CD4-positive, alpha-beta T cell (primary cell): Measurements from ENCODE around the gene GTF2A1. TPM values are rescaled to one million over a fixed set of nuclear protein-coding genes. Genes with fewer than 3 reads are reported as not detected.
"Not testable (repeated sequence)": the region's sequence is repeated elsewhere in the genome, so short reads cannot be mapped to it uniquely, and the experiment has no call there.

Experiments
- ATAC-seq: fragments of 200-7000 bp; cut with Tn5 transposase; one replicate; pipeline ENCODE4 v1.10.0; 2022; ENCODE audit warnings: mild to moderate bottlenecking; ENCODE audit not compliant: poor library complexity
- CTCF ChIA-PET: fragments of 350-600 bp; sonication (Branson Sonifier 250); formaldehyde crosslinking; loops from one replicate; lab custom pipeline; 2021; ENCODE audit warnings: antibody characterized with exemption, inconsistent platforms; lab: Charles Lee
- POLR2A ChIA-PET: fragments of 350-600 bp; sonication (Branson Sonifier 250); formaldehyde crosslinking; loops from one replicate; lab custom pipeline; 2021; ENCODE audit warnings: antibody characterized with exemption, inconsistent platforms; lab: Charles Lee
- DNase-seq, 14 experiments: peaks; one replicate each; pipeline ENCODE4 v3.0.0-alpha.2; 2013 to 2020; ENCODE audit warnings: mixed read lengths in 2 of 14
- H3K27ac ChIP-seq, 2 donors: one replicate each; pipeline versions ENCODE4 v1.5.1 to v1.7.0; 2013; ENCODE audit warnings: low read length in 2 of 2, low read depth in 1 of 2, mild to moderate bottlenecking in 1 of 2
- H3K27me3 ChIP-seq, 2 experiments: 1 replicate in 1 of 2; 2 replicates in 1 of 2; pipeline versions ENCODE4 v1.6.1 to v1.7.0; 2013; ENCODE audit warnings: low read length in 2 of 2, control low read depth in 1 of 2, mild to moderate bottlenecking in 1 of 2, moderate library complexity in 1 of 2; ENCODE audit not compliant: insufficient read depth in 2 of 2, control insufficient read depth in 1 of 2
- H3K36me3 ChIP-seq: one replicate; pipeline ENCODE4 v1.6.1; 2013; ENCODE audit warnings: low read length, control low read depth; ENCODE audit not compliant: insufficient read depth
- H3K4me1 ChIP-seq: one replicate; pipeline ENCODE4 v1.6.1; 2013; ENCODE audit warnings: low read length, control low read depth; ENCODE audit not compliant: insufficient read depth
- H3K4me3 ChIP-seq: one replicate; pipeline ENCODE4 v1.5.1; 2013; ENCODE audit warnings: mild to moderate bottlenecking, low read length, moderate library complexity
- H3K9me3 ChIP-seq, 2 experiments: 1 replicate in 1 of 2; 2 replicates in 1 of 2; pipeline versions ENCODE4 v1.6.1 to v1.7.0; 2013; ENCODE audit warnings: low read length in 2 of 2, mild to moderate bottlenecking in 2 of 2, control low read depth in 1 of 2, moderate library complexity in 1 of 2; ENCODE audit not compliant: control insufficient read depth in 1 of 2, insufficient read depth in 1 of 2
- H3K27ac Mint-ChIP-seq: one replicate; pipeline ENCODE4 v1.8.0; 2020; ENCODE audit warnings: mixed read lengths
- H3K27me3 Mint-ChIP-seq: one replicate; pipeline ENCODE4 v1.8.0; 2021; ENCODE audit warnings: mixed read lengths
- H3K36me3 Mint-ChIP-seq: one replicate; pipeline ENCODE4 v1.8.0; 2021; ENCODE audit warnings: low read depth, mixed read lengths
- H3K4me1 Mint-ChIP-seq: one replicate; pipeline ENCODE4 v1.8.0; 2021; ENCODE audit warnings: low read depth, mixed read lengths
- H3K4me3 Mint-ChIP-seq: one replicate; pipeline ENCODE4 v1.8.0; 2020; ENCODE audit warnings: mild to moderate bottlenecking, mixed read lengths
- H3K9me3 Mint-ChIP-seq: one replicate; pipeline ENCODE4 v1.8.0; 2020; ENCODE audit warnings: mixed read lengths
- CTCF ChIP-seq: fragments of 200-600 bp; IDR thresholded peaks from one replicate; pipeline ENCODE4 v1.8.0; 2022; ENCODE audit warnings: antibody characterized with exemption, mild to moderate bottlenecking
- intact Hi-C, 2 experiments: fragments of 100-400 bp; cut with DNase I in 1 of 2; cut with micrococcal nuclease in 1 of 2; formaldehyde crosslinking; loops; one replicate each; pipeline versions ENCODE4 v1.15.1 to v1.9.0; 2023 to 2025; cut with DNase I, micrococcal nuclease
- total RNA-seq, 174 experiments: library from RNA in 2 of 174; stranded (reverse) in 2 of 174; gene quantifications; one replicate each; pipeline ENCODE4 v1.2.3 and lab custom pipeline; 2021 to 2026

The GTF2A1 gene
- total RNA-seq, 2 experiments from 2014 or later: 11.5 to 12.8 TPM

GRCh38 chr14:81243499-81243898 is 22.7 kb upstream of the GTF2A1 start:
- H3K36me3 ChIP-seq: no peaks in the 10 kb centered on the region
- ATAC-seq (no peak), DNase-seq (no peak)
- H3K4me1 Mint-ChIP-seq: no peaks in the 10 kb centered on the region
- H3K4me3 ChIP-seq: no peak overlapping the region
- POLR2A ChIA-PET: interaction anchor here (1.0 kb wide), 1 partner anchor 9 kb away, joined by 3 read pairs; no protein-coding TSS in a partner anchor
- no peak overlapping the region for H3K27ac Mint-ChIP-seq
- peaks cover 0 to 4% of the 10 kb centered on the region in 2 experiments for H3K27me3 ChIP-seq
- no peaks in the 10 kb centered on the region for H3K27me3 Mint-ChIP-seq
- no peaks in the 10 kb centered on the region for H3K4me1 ChIP-seq
- peaks cover 7% of the 10 kb centered on the region for H3K9me3 Mint-ChIP-seq
- H3K27ac ChIP-seq: no peak overlapping the region
- no peaks in the 10 kb centered on the region for H3K36me3 Mint-ChIP-seq
- peaks cover 0 to 17% of the 10 kb centered on the region in 2 experiments for H3K9me3 ChIP-seq
- no peak for TF ChIP-seq CTCF
- H3K4me3 Mint-ChIP-seq: no peak overlapping the region
- intact Hi-C loops: no loop called here
- CTCF ChIA-PET: no interaction called here

- H3K4me3 Mint-ChIP-seq, H3K27me3 Mint-ChIP-seq, H3K4me1 ChIP-seq, H3K27ac ChIP-seq, H3K27ac Mint-ChIP-seq, DNase-seq, H3K36me3 ChIP-seq, ATAC-seq, H3K4me3 ChIP-seq, H3K4me1 Mint-ChIP-seq, CTCF ChIA-PET, H3K9me3 Mint-ChIP-seq, H3K36me3 Mint-ChIP-seq, H3K27me3 ChIP-seq, POLR2A ChIA-PET: not testable (repeated sequence)
- peaks cover 0 to 11% of the 10 kb centered on the region in 2 experiments for H3K9me3 ChIP-seq
- intact Hi-C loops: loop anchor here in 1 of 2 experiments (10.0 kb wide), 1 partner anchor 242 kb away; no protein-coding TSS in a partner anchor
These were observed 16.1 kb upstream of the GTF2A1 start for GRCh38 chr14:81236849-81237248.

- no peak for ATAC-seq
- no peak overlapping the region for H3K4me3 ChIP-seq
- Mint-ChIP-seq H3K27ac (no peak overlapping the region), H3K4me1 (no peaks in the 10 kb centered on the region), H3K36me3 (no peaks in the 10 kb centered on the region), H3K27me3 (no peaks in the 10 kb centered on the region), H3K4me3 (no peak overlapping the region), H3K9me3 (no peaks in the 10 kb centered on the region)
- DNase-seq: no peak
- no peaks in the 10 kb centered on the region for H3K36me3 ChIP-seq
- H3K4me1 ChIP-seq: no peaks in the 10 kb centered on the region
- H3K27ac ChIP-seq: no peak overlapping the region
- peaks cover 0 to 11% of the 10 kb centered on the region in 2 experiments for H3K9me3 ChIP-seq
- POLR2A ChIA-PET: no interaction called here
- no peak for TF ChIP-seq CTCF
- CTCF ChIA-PET: no interaction called here
- H3K27me3 ChIP-seq: no peaks in the 10 kb centered on the region
- intact Hi-C loops: loop anchor here in 1 of 2 experiments (10.0 kb wide), 1 partner anchor 241 kb away; no protein-coding TSS in a partner anchor
These were observed 15.4 kb upstream of the GTF2A1 start for GRCh38 chr14:81236138-81236537.

- no peak for DNase-seq
- Mint-ChIP-seq H3K27me3 (no peaks in the 10 kb centered on the region), H3K36me3 (no peaks in the 10 kb centered on the region), H3K27ac (no peak overlapping the region), H3K9me3 (no peaks in the 10 kb centered on the region), H3K4me3 (no peak overlapping the region), H3K4me1 (no peaks in the 10 kb centered on the region)
- CTCF ChIA-PET: interaction anchor here (0.9 kb wide), 1 partner anchor 69 kb away, joined by 3 read pairs; no protein-coding TSS in a partner anchor
- Histone ChIP-seq H3K9me3 (peaks cover 0 to 11% of the 10 kb centered on the region in 2 experiments), H3K27me3 (no peaks in the 10 kb centered on the region), H3K4me1 (no peaks in the 10 kb centered on the region), H3K4me3 (no peak overlapping the region), H3K27ac (no peak overlapping the region), H3K36me3 (no peaks in the 10 kb centered on the region)
- no peak for TF ChIP-seq CTCF
- POLR2A ChIA-PET: no interaction called here
- ATAC-seq: no peak
- intact Hi-C loops: loop anchor here in 1 of 2 experiments (10.0 kb wide), 1 partner anchor 240 kb away; no protein-coding TSS in a partner anchor
These were observed 14.3 kb upstream of the GTF2A1 start for GRCh38 chr14:81235096-81235495.
